H1 (cell line): ENCODE measurements around the gene MILR1. TPM values are rescaled to one million over a fixed set of nuclear protein-coding genes. Genes with fewer than 3 reads are reported as not detected.

ENCODE experiments used
- CTCF ChIA-PET: fragments of 300-600 bp; sonication (Branson Sonifier 250); formaldehyde crosslinking; loops from one replicate; lab custom pipeline; 2021; ENCODE audit not compliant: partially characterized antibody; lab: Charles Lee
- POLR2A ChIA-PET: fragments of 300-600 bp; sonication (Branson Sonifier 250); formaldehyde crosslinking; loops from one replicate; lab custom pipeline; 2021; ENCODE audit warnings: inconsistent platforms; ENCODE audit not compliant: partially characterized antibody; lab: Charles Lee
- DNase-seq, 2 experiments: peaks; one replicate each; pipeline versions ENCODE4 v3.0.0 to v3.0.0-alpha.2; 2010 to 2022; ENCODE audit warnings: low spot score in 2 of 2, low read depth in 1 of 2, mixed read lengths in 1 of 2
- FAIRE-seq: peaks from 2 replicates; lab custom pipeline; 2011; peaks lifted over from hg19 to GRCh38; lab: Jason Lieb, UNC
- H2AFZ ChIP-seq: 2 replicates; pipeline ENCODE4 v1.8.1; 2012; ENCODE audit warnings: low read length, inconsistent platforms
- H2AK5ac ChIP-seq: 2 replicates; pipeline ENCODE4 v1.6.1; 2013; ENCODE audit warnings: low read depth, low read length
- H2BK120ac ChIP-seq: replicated peaks from 2 replicates; pipeline ENCODE3; 2013; ENCODE audit warnings: low read depth, low read length, inconsistent platforms
- H2BK12ac ChIP-seq: 2 replicates; pipeline ENCODE4 v1.6.1; 2013; ENCODE audit warnings: low read depth, low read length
- H2BK15ac ChIP-seq: 2 replicates; pipeline ENCODE4 v1.6.1; 2013; ENCODE audit warnings: low read length
- H2BK20ac ChIP-seq: 2 replicates; pipeline ENCODE4 v1.6.1; 2013; ENCODE audit warnings: low read length
- H2BK5ac ChIP-seq: 2 replicates; pipeline ENCODE4 v1.6.1; 2013; ENCODE audit warnings: low read depth, low read length
- H3K14ac ChIP-seq: 2 replicates; pipeline ENCODE4 v1.6.1; 2013; ENCODE audit warnings: inconsistent platforms; ENCODE audit not compliant: insufficient read length
- H3K18ac ChIP-seq: 2 replicates; pipeline ENCODE4 v1.6.1; 2013; ENCODE audit warnings: low read length; ENCODE audit errors: extremely low read depth
- H3K23ac ChIP-seq: 2 replicates; pipeline ENCODE4 v1.6.1; 2013; ENCODE audit warnings: inconsistent platforms; ENCODE audit not compliant: insufficient read length
- H3K23me2 ChIP-seq: 2 replicates; pipeline ENCODE4 v1.6.1; 2013; ENCODE audit warnings: low read depth, low read length
- H3K27ac ChIP-seq: 2 replicates; pipeline ENCODE4 v1.6.1; 2011; ENCODE audit warnings: low read depth, low read length, inconsistent platforms
- H3K27me3 ChIP-seq, 4 experiments: replicated peaks in 1 of 4; 1 replicate in 1 of 4; 2 replicates in 3 of 4; pipeline versions ENCODE4 v1.6.1 to v1.8.1; 2011 to 2013; ENCODE audit warnings: low read length in 3 of 4, mild to moderate bottlenecking in 3 of 4, inconsistent platforms in 2 of 4, mixed read lengths in 2 of 4, moderate library complexity in 1 of 4; ENCODE audit not compliant: control insufficient read depth in 3 of 4, insufficient read depth in 3 of 4; ENCODE audit errors: extremely low read depth in 1 of 4
- H3K36me3 ChIP-seq, 4 experiments: 2 replicates each; pipeline versions ENCODE4 v1.6.1 to v1.8.1; 2011 to 2013; ENCODE audit warnings: mild to moderate bottlenecking in 4 of 4, low read length in 3 of 4, moderate library complexity in 2 of 4, control low read depth in 1 of 4, inconsistent platforms in 1 of 4; ENCODE audit not compliant: insufficient read depth in 4 of 4, control insufficient read depth in 2 of 4
- H3K4ac ChIP-seq: replicated peaks from 2 replicates; pipeline ENCODE3; 2013; ENCODE audit warnings: low read length, low read depth, mixed read lengths, inconsistent platforms; ENCODE audit not compliant: insufficient read length
- H3K4me1 ChIP-seq, 4 experiments: replicated peaks in 1 of 4; 1 replicate in 1 of 4; 2 replicates in 3 of 4; pipeline versions ENCODE4 v1.6.1 to v1.8.1; 2011 to 2013; ENCODE audit warnings: low read length in 3 of 4, inconsistent platforms in 2 of 4, mixed read lengths in 1 of 4; ENCODE audit not compliant: insufficient read depth in 4 of 4, control insufficient read depth in 3 of 4
- H3K4me2 ChIP-seq, 2 experiments: 2 replicates each; pipeline versions ENCODE4 v1.6.1 to v1.8.1; 2011 to 2013; ENCODE audit warnings: low read depth in 2 of 2, low read length in 2 of 2, control low read depth in 1 of 2, inconsistent platforms in 1 of 2, mild to moderate bottlenecking in 1 of 2; ENCODE audit not compliant: insufficient read depth in 1 of 2
- H3K4me3 ChIP-seq, 4 experiments: fragments of 200-600, 300-600 bp in 1 of 4; sonication (generic), shearing (Covaris generic), sonication (Bioruptor Twin) in 1 of 4; 2 replicates each; pipeline versions ENCODE4 v1.5.1 to v1.8.1; 2011 to 2016; ENCODE audit warnings: low read length in 4 of 4, low read depth in 3 of 4, control low read depth in 2 of 4, inconsistent platforms in 2 of 4, mild to moderate bottlenecking in 2 of 4, mixed read lengths in 1 of 4, moderate library complexity in 1 of 4; ENCODE audit not compliant: insufficient read depth in 2 of 4; ENCODE audit errors: extremely low read depth in 1 of 4
- H3K56ac ChIP-seq: replicated peaks from 2 replicates; pipeline ENCODE3; 2013; ENCODE audit warnings: low read depth, mild to moderate bottlenecking, mixed read lengths, low read length, inconsistent platforms; ENCODE audit not compliant: insufficient read length
- H3K79me1 ChIP-seq: 2 replicates; pipeline ENCODE4 v1.6.1; 2013; ENCODE audit warnings: low read depth, low read length, control low read depth
- H3K79me2 ChIP-seq, 2 experiments: 2 replicates each; pipeline versions ENCODE4 v1.6.1 to v1.8.1; 2012 to 2013; ENCODE audit warnings: low read length in 2 of 2, mild to moderate bottlenecking in 2 of 2, inconsistent platforms in 1 of 2; ENCODE audit not compliant: insufficient read depth in 2 of 2, control insufficient read depth in 1 of 2
- H3K9ac ChIP-seq, 4 experiments: replicated peaks in 1 of 4; 1 replicate in 1 of 4; 2 replicates in 3 of 4; pipeline versions ENCODE4 v1.6.1 to v1.8.1; 2011 to 2013; ENCODE audit warnings: low read depth in 3 of 4, low read length in 3 of 4, control low read depth in 2 of 4, mild to moderate bottlenecking in 2 of 4, moderate library complexity in 2 of 4, inconsistent platforms in 1 of 4; ENCODE audit errors: extremely low read depth in 1 of 4
- H3K9me3 ChIP-seq, 2 experiments: 2 replicates each; pipeline versions ENCODE4 v1.6.1 to v1.8.1; 2012 to 2013; ENCODE audit warnings: mild to moderate bottlenecking in 2 of 2, moderate library complexity in 2 of 2, control low read depth in 1 of 2, inconsistent platforms in 1 of 2, low read depth in 1 of 2, low read length in 1 of 2, mixed read lengths in 1 of 2; ENCODE audit not compliant: insufficient read depth in 2 of 2
- H4K20me1 ChIP-seq, 2 experiments: replicated peaks in 1 of 2; 2 replicates each; pipeline versions ENCODE3 to v1.8.1; 2011 to 2013; ENCODE audit warnings: inconsistent platforms in 2 of 2, low read length in 2 of 2, mild to moderate bottlenecking in 1 of 2; ENCODE audit not compliant: insufficient read depth in 2 of 2, control insufficient read depth in 1 of 2
- H4K5ac ChIP-seq: 2 replicates; pipeline ENCODE4 v1.6.1; 2013; ENCODE audit warnings: low read length, low read depth, mixed read lengths, inconsistent platforms; ENCODE audit not compliant: insufficient read length
- H4K8ac ChIP-seq: 2 replicates; pipeline ENCODE4 v1.8.0; 2013; ENCODE audit warnings: mild to moderate bottlenecking, moderate library complexity, low read length, inconsistent platforms; ENCODE audit not compliant: insufficient read depth; ENCODE audit errors: extremely low read depth
- H4K91ac ChIP-seq: replicated peaks from 2 replicates; pipeline ENCODE3; 2013; ENCODE audit warnings: low read length, mixed read lengths, inconsistent platforms; ENCODE audit not compliant: insufficient read length
- ASH2L ChIP-seq: fragments of 200-600, 300-600 bp; sonication (generic); IDR thresholded peaks from one replicate; pipeline ENCODE4 v1.7.1; 2017; ENCODE audit warnings: low read length
- RXRA ChIP-seq: IDR thresholded peaks from 2 replicates; pipeline ENCODE4 v1.6.1; 2011; ENCODE audit warnings: low read depth, mild to moderate bottlenecking, low read length, moderate library complexity; ENCODE audit not compliant: insufficient read depth
- SP4 ChIP-seq: IDR thresholded peaks from 2 replicates; pipeline ENCODE4 v1.6.1; 2012; ENCODE audit warnings: low read length, inconsistent platforms
- WGBS, 2 experiments: shearing (Covaris generic) in 1 of 2; methylation state at CpG; one replicate each; pipeline versions ENCODE4 v1.1.6 to v1.1.7; 2013 to 2015; ENCODE audit warnings: low lambda C conversion rate in 2 of 2, mixed read lengths in 2 of 2, inconsistent platforms in 1 of 2, low coverage in 1 of 2, missing lambda C conversion rate in 1 of 2; ENCODE audit not compliant: insufficient replicate concordance in 2 of 2, insufficient coverage in 1 of 2, insufficient read length in 1 of 2; ENCODE audit errors: extremely low coverage in 1 of 2, missing lambda C conversion rate in 1 of 2; 5-methylcytosine and 5-hydroxymethylcytosine counted together
- polyA plus RNA-seq, 7 experiments: library from polyadenylated mRNA; depleted of rRNA in 3 of 7; stranded (reverse) in 5 of 7; unstranded in 2 of 7; fragments of >200 nt in 5 of 7; fragments of 200-250 nt in 2 of 7; gene quantifications; 1 replicate in 5 of 7; 2 replicates in 1 of 7; 4 replicates in 1 of 7; pipeline versions ENCODE4 v1.2.1 to v1.2.3, GENCODE V29; 2011 to 2013; ENCODE audit warnings: missing spikeins in 2 of 7, mixed read lengths in 2 of 7
- total RNA-seq: library from RNA; stranded (reverse); fragmentation: NEBNext Ultra II Directional; extraction: Animal tissue kit (Norgen Biotek cat#: 25700); gene quantifications from 2 replicates; pipeline ENCODE4 v1.2.1, GENCODE V29; 2021

Gene MILR1
- total and polyA plus RNA-seq, 2 of the 8 experiments (the other 6 are each of a cell fraction or from before 2014, with no cell fraction given) = not detected

DNA sequence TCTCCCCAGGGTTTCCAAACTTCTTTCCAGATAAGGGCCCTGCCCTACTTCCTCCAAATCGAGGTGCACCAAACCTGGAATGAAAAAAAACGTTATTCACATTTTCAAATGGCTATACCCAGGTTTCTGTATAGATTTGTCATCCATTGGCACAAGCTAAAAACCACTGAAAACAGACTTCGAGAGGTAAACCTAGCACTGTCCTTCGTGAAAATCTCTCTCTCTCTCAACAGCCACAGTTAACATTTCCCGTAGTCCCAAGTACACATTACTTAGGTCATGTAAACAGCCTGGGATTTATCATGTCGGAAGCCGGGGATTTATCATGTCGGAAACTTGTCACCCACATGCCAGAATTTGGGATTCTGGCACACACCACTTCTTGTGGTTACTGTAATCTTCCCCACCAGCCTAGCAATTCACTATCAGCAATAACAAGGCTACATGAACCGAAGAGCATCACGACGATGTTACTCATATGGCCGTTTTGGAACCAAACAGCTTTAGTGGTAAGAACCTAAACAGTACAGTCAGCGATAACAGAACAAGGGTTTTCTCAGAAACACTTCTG lies 55.9 kb downstream of the MILR1 start:
- Histone ChIP-seq H3K27ac (peak overlapping the region; percentile 99), H3K36me3 (peaks cover 44 to 67% (median 51%) of the 10 kb centered on the region in 4 experiments), H2BK120ac (no peak overlapping the region), H2BK5ac (no peak overlapping the region; the same call in 1 of the 2 replicates), H4K20me1 (peaks cover 13 to 29% of the 10 kb centered on the region in 2 experiments), H3K14ac (no peak overlapping the region), H3K56ac (peak overlapping the region; percentile 88), H3K4me2 (peak overlapping the region; percentile 75 to 85), H3K27me3 (no peaks in the 10 kb centered on the region), H3K23ac (no peak overlapping the region), H3K18ac (no peak overlapping the region), H3K4me3 (peak overlapping the region; percentile 95 to 99 (median 98)), H2AK5ac (peak overlapping the region; percentile 44; the same call in 1 of the 2 replicates), H4K5ac (no peak overlapping the region), H3K23me2 (peaks cover 4% of the 10 kb centered on the region; the same call in 1 of the 2 replicates), H3K79me2 (peaks cover 34 to 90% of the 10 kb centered on the region in 2 experiments), H2AFZ (no peak overlapping the region), H3K4me1 (peaks cover 0 to 10% (median 4%) of the 10 kb centered on the region in 4 experiments; a peak in 5 of 7 replicates), H4K8ac (no peak overlapping the region; the same call in 1 of the 2 replicates), H3K79me1 (no peaks in the 10 kb centered on the region; the same call in 1 of the 2 replicates), H2BK20ac (no peak overlapping the region), H3K9ac (peak overlapping the region; percentile 90 to 100 (median 96)), H4K91ac (no peak overlapping the region), H3K4ac (peak overlapping the region; percentile 2), H2BK12ac (no peak overlapping the region), H3K9me3 (no peaks in the 10 kb centered on the region), H2BK15ac (no peak overlapping the region)
- DNase-seq (no peak), FAIRE-seq (no peak)
- 11% methylated on average over 13 of the region's 13 CpGs; no CpG with 5 or more reads in 1 of the 2 experiments for WGBS, 2 experiments
- TF ChIP-seq SP4 (peak; percentile 1; the same call in 1 of the 2 replicates), RXRA (no peak), ASH2L (peak; percentile 13)
- ChIA-PET POLR2A (interaction anchor here (0.6 to 7.2 kb wide), 69 partner anchors 9 to 731 kb away, joined by 3 to 320 read pairs (median 5); partner anchors contain the start of genes CCDC47, DDX42, GH1 and MILR1), CTCF (interaction anchor here (0.8 to 3.4 kb wide), 4 partner anchors 13 to 85 kb away, joined by 3 to 13 read pairs (median 4); no protein-coding TSS in a partner anchor)
